Erythroblast (primary cell): ENCODE results near the gene AUTS2.

Experiments
- GATA1 ChIP-seq: IDR thresholded peaks from 2 replicates; pipeline ENCODE4 v1.6.1; 2011; ENCODE audit warnings: low read depth, mild to moderate bottlenecking, control low read depth, low read length, moderate library complexity
- POLR2A ChIP-seq: IDR thresholded peaks from 2 replicates; pipeline ENCODE4 v1.6.1; 2011; ENCODE audit warnings: mild to moderate bottlenecking, low read length

- TF ChIP-seq POLR2A (no peak), GATA1 (no peak)
Measured at GRCh38 chr7:69951458-69951857, 353.2 kb downstream of the AUTS2 start.
